HUES6 (cell line): Measurements from ENCODE around the gene STAG2.

ENCODE experiments used
- H3K27ac ChIP-seq: 2 replicates; pipeline ENCODE4 v1.7.0; 2013; ENCODE audit warnings: low read depth, mild to moderate bottlenecking, low read length, inconsistent platforms
- H3K27me3 ChIP-seq: 2 replicates; pipeline ENCODE4 v1.6.1; 2013; ENCODE audit warnings: low read length; ENCODE audit not compliant: control insufficient read depth, insufficient read depth
- H3K36me3 ChIP-seq: 2 replicates; pipeline ENCODE4 v1.6.1; 2013; ENCODE audit warnings: low read length; ENCODE audit not compliant: control insufficient read depth, insufficient read depth
- H3K4me1 ChIP-seq: 2 replicates; pipeline ENCODE4 v1.6.1; 2013; ENCODE audit warnings: low read length; ENCODE audit not compliant: control insufficient read depth, insufficient read depth
- H3K4me3 ChIP-seq: 2 replicates; pipeline ENCODE4 v1.5.1; 2013; ENCODE audit warnings: low read depth, low read length
- H3K9ac ChIP-seq: one replicate; pipeline ENCODE4 v1.6.1; 2013; ENCODE audit warnings: mild to moderate bottlenecking, low read length
- H3K9me3 ChIP-seq: 2 replicates; pipeline ENCODE4 v1.6.1; 2013; ENCODE audit warnings: low read depth, low read length; ENCODE audit not compliant: control insufficient read depth, insufficient read depth

Gene STAG2

GRCh38 chrX:123975180-123975579, 13.7 kb downstream of the STAG2 start:
- peaks cover 14% of the 10 kb centered on the region; the same call in 1 of the 2 replicates for H3K4me1 ChIP-seq
- H3K27ac ChIP-seq: no peak overlapping the region

GRCh38 chrX:123976706-123977316, 15.3 kb downstream of the STAG2 start:
- H3K4me3 ChIP-seq: no peak overlapping the region
- no peaks in the 10 kb centered on the region for H3K36me3 ChIP-seq
- H3K9me3 ChIP-seq: no peaks in the 10 kb centered on the region
- no peaks in the 10 kb centered on the region for H3K27me3 ChIP-seq
- no peak overlapping the region for H3K27ac ChIP-seq
- H3K4me1 ChIP-seq: peaks cover 23% of the 10 kb centered on the region
- no peak overlapping the region for H3K9ac ChIP-seq

More at GRCh38 chrX:123975180-123975579, 13.7 kb downstream of the STAG2 start:
- Histone ChIP-seq H3K27me3 (no peaks in the 10 kb centered on the region), H3K9me3 (no peaks in the 10 kb centered on the region; the same call in 1 of the 2 replicates), H3K4me3 (no peak overlapping the region), H3K36me3 (no peaks in the 10 kb centered on the region), H3K9ac (no peak overlapping the region)

GRCh38 chrX:123983240-123983639, 21.7 kb downstream of the STAG2 start:
- Histone ChIP-seq H3K4me3 (no peak overlapping the region), H3K27me3 (no peaks in the 10 kb centered on the region), H3K9ac (no peak overlapping the region), H3K4me1 (peaks cover 33% of the 10 kb centered on the region), H3K27ac (no peak overlapping the region), H3K36me3 (no peaks in the 10 kb centered on the region), H3K9me3 (no peaks in the 10 kb centered on the region)

- no peak overlapping the region for H3K27ac ChIP-seq
- H3K4me1 ChIP-seq: peaks cover 13% of the 10 kb centered on the region
Measured at GRCh38 chrX:123986377-123986776, 24.9 kb downstream of the STAG2 start.

GRCh38 chrX:123988423-123989111, 27.1 kb downstream of the STAG2 start:
- Histone ChIP-seq H3K27ac (no peak overlapping the region), H3K9me3 (no peaks in the 10 kb centered on the region), H3K9ac (no peak overlapping the region), H3K4me1 (peaks cover 3% of the 10 kb centered on the region; the same call in 1 of the 2 replicates), H3K4me3 (no peak overlapping the region), H3K36me3 (no peaks in the 10 kb centered on the region), H3K27me3 (no peaks in the 10 kb centered on the region)

More at GRCh38 chrX:123986377-123986776, 24.9 kb downstream of the STAG2 start:
- H3K36me3 ChIP-seq: no peaks in the 10 kb centered on the region
- H3K4me3 ChIP-seq: no peak overlapping the region
- H3K27me3 ChIP-seq: no peaks in the 10 kb centered on the region
- no peaks in the 10 kb centered on the region for H3K9me3 ChIP-seq
- no peak overlapping the region for H3K9ac ChIP-seq

GRCh38 chrX:123989235-123989634, 27.7 kb downstream of the STAG2 start:
- no peaks in the 10 kb centered on the region for H3K36me3 ChIP-seq
- peaks cover 9% of the 10 kb centered on the region for H3K4me1 ChIP-seq

GRCh38 chrX:123990169-123990568, 28.7 kb downstream of the STAG2 start:
- no peaks in the 10 kb centered on the region for H3K36me3 ChIP-seq
- no peaks in the 10 kb centered on the region for H3K27me3 ChIP-seq
- no peak overlapping the region for H3K9ac ChIP-seq
- H3K9me3 ChIP-seq: no peaks in the 10 kb centered on the region
- H3K4me3 ChIP-seq: no peak overlapping the region
- H3K4me1 ChIP-seq: peaks cover 10% of the 10 kb centered on the region
- H3K27ac ChIP-seq: no peak overlapping the region

More at GRCh38 chrX:123989235-123989634, 27.7 kb downstream of the STAG2 start:
- H3K4me3 ChIP-seq: no peak overlapping the region
- no peak overlapping the region for H3K27ac ChIP-seq
- no peak overlapping the region for H3K9ac ChIP-seq
- H3K27me3 ChIP-seq: no peaks in the 10 kb centered on the region
- H3K9me3 ChIP-seq: no peaks in the 10 kb centered on the region

GRCh38 chrX:123990602-123991001, 29.1 kb downstream of the STAG2 start:
- no peak overlapping the region for H3K9ac ChIP-seq
- H3K36me3 ChIP-seq: no peaks in the 10 kb centered on the region
- no peaks in the 10 kb centered on the region for H3K9me3 ChIP-seq
- peaks cover 10% of the 10 kb centered on the region for H3K4me1 ChIP-seq
- H3K27me3 ChIP-seq: no peaks in the 10 kb centered on the region
- no peak overlapping the region for H3K4me3 ChIP-seq
- H3K27ac ChIP-seq: no peak overlapping the region

GRCh38 chrX:123993326-123993725, 31.8 kb downstream of the STAG2 start:
- H3K27me3 ChIP-seq: no peaks in the 10 kb centered on the region
- H3K36me3 ChIP-seq: no peaks in the 10 kb centered on the region
- H3K9me3 ChIP-seq: no peaks in the 10 kb centered on the region
- H3K4me1 ChIP-seq: peaks cover 10% of the 10 kb centered on the region
- no peak overlapping the region for H3K4me3 ChIP-seq
- H3K9ac ChIP-seq: no peak overlapping the region
- H3K27ac ChIP-seq: no peak overlapping the region

- Histone ChIP-seq H3K9me3 (no peaks in the 10 kb centered on the region), H3K9ac (no peak overlapping the region), H3K27ac (no peak overlapping the region), H3K4me1 (peaks cover 10% of the 10 kb centered on the region), H3K4me3 (no peak overlapping the region), H3K27me3 (no peaks in the 10 kb centered on the region), H3K36me3 (no peaks in the 10 kb centered on the region)
Measured at GRCh38 chrX:123993904-123994635, 32.6 kb downstream of the STAG2 start.

- Histone ChIP-seq H3K9me3 (no peaks in the 10 kb centered on the region), H3K4me3 (no peak overlapping the region), H3K36me3 (no peaks in the 10 kb centered on the region), H3K27me3 (no peaks in the 10 kb centered on the region), H3K4me1 (peaks cover 10% of the 10 kb centered on the region), H3K9ac (no peak overlapping the region), H3K27ac (no peak overlapping the region)
Measured at GRCh38 chrX:123994730-123995129, 33.2 kb downstream of the STAG2 start.
